Activated CD8-positive, alpha-beta memory T cell treated with anti-CD3 and anti-CD28 coated beads, Interleukin-2, amount 50 U/mL, for 4 hours (primary cell): ENCODE results near the gene LRP1B.

Source experiments
- DNase-seq: peaks from one replicate; pipeline ENCODE4 v3.0.0-alpha.2; 2020

Gene LRP1B

GRCh38 chr2:141946016-141946415, 184.8 kb downstream of the LRP1B start:
- DNase-seq: no peak

GRCh38 chr2:141943918-141944317, 186.9 kb downstream of the LRP1B start:
- no peak for DNase-seq

- no peak for DNase-seq
These were observed 188.6 kb downstream of the LRP1B start for GRCh38 chr2:141942006-141942789.

- no peak for DNase-seq
These were observed 189.6 kb downstream of the LRP1B start for GRCh38 chr2:141941210-141941714.

GRCh38 chr2:141940709-141941108, 190.1 kb downstream of the LRP1B start:
- no peak for DNase-seq

GRCh38 chr2:141933226-141933625, 197.6 kb downstream of the LRP1B start:
- no peak for DNase-seq

- DNase-seq: no peak
These were observed 198.6 kb downstream of the LRP1B start for GRCh38 chr2:141932261-141932660.

GRCh38 chr2:141931797-141932196, 199.0 kb downstream of the LRP1B start:
- DNase-seq: no peak

- no peak for DNase-seq
These were observed 200.0 kb downstream of the LRP1B start for GRCh38 chr2:141930803-141931202.

- no peak for DNase-seq
These were observed 201.2 kb downstream of the LRP1B start for GRCh38 chr2:141929331-141930252.

GRCh38 chr2:141928476-141928875, 202.3 kb downstream of the LRP1B start:
- DNase-seq: no peak

GRCh38 chr2:141927536-141927935, 203.3 kb downstream of the LRP1B start:
- DNase-seq: no peak

- no peak for DNase-seq
These were observed 205.3 kb downstream of the LRP1B start for GRCh38 chr2:141925511-141925910.

GRCh38 chr2:141923657-141924056, 207.2 kb downstream of the LRP1B start:
- DNase-seq: no peak

GRCh38 chr2:141911485-141912066, 219.2 kb downstream of the LRP1B start:
- no peak for DNase-seq

- DNase-seq: no peak
These were observed 224.1 kb downstream of the LRP1B start for GRCh38 chr2:141906678-141907077.

- DNase-seq: no peak
These were observed 230.0 kb downstream of the LRP1B start for GRCh38 chr2:141900826-141901225.

GRCh38 chr2:141899740-141900139, 231.1 kb downstream of the LRP1B start:
- no peak for DNase-seq

- DNase-seq: no peak
These were observed 241.0 kb downstream of the LRP1B start for GRCh38 chr2:141889788-141890187.

- DNase-seq: no peak
These were observed 241.7 kb downstream of the LRP1B start for GRCh38 chr2:141888987-141889555.

- no peak for DNase-seq
These were observed 243.5 kb downstream of the LRP1B start for GRCh38 chr2:141887363-141887762.

GRCh38 chr2:141878016-141878415, 252.8 kb downstream of the LRP1B start:
- DNase-seq: no peak
